Stimulated activated CD4-positive, alpha-beta T cell treated with anti-CD3 and anti-CD28 coated beads, TNF-alpha, amount 100 ng/mL, for 24 hours (primary cell): ENCODE data around the gene PLEKHA3.

Experiments used
- DNase-seq, 3 experiments: peaks; one replicate each; pipeline ENCODE4 v3.0.0-alpha.2; 2020; ENCODE audit warnings: low read depth in 3 of 3

Gene PLEKHA3

DNA sequence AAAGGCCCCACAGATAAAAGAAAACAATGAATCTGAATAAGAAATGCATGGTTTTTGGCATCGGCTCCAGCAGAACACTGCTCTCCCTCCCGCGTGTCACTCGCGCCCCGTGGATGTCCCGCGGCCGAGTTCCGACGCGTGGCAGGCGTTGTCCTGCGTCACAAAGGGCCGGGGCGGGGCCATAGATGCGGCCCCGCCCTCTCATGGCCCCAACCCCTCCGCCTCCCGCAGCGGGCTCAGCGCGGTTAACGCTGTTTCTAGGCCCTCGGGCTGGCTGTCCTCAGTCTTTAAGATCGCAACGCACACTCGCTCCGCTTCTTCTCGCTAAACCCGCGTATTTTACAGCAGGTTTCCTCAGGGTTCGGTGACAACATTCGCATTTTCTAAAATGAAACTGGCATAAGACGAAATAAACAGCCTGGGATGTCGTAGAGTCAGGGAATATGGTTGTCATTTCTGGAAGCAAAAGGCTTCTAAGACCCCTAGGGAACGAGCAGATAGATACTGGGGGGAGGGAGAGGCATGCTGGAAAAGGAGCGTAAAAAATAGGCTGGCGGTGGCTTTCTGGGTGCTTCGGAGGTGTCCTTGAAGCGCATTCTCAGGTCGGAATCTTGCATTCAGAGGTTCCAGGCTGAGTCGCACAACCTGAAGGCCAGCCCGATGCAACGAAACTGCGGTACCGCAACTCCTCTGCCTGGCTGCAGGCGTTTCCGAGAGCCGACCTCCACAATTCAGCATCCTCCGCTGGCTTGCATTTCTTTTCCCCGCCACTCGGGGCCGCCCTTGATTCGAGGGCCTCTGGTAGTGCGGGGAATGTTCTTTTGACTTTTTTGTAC is 1.6 kb upstream of the PLEKHA3 start, which contains the start of gene FKBP7:
FKBP7 (minus strand) TSS at position 162 of the 836 bp plus-strand sequence; CDS start at position 61, 101 bp downstream.
- peak; percentile 60 to 75 (median 62) for DNase-seq

- DNase-seq = no peak
Measured at GRCh38 chr2:178479275-178479616, 1.0 kb upstream of the PLEKHA3 start.

GRCh38 chr2:178479758-178480226 is 465 bp upstream of the PLEKHA3 start:
- DNase-seq = no peak

DNA sequence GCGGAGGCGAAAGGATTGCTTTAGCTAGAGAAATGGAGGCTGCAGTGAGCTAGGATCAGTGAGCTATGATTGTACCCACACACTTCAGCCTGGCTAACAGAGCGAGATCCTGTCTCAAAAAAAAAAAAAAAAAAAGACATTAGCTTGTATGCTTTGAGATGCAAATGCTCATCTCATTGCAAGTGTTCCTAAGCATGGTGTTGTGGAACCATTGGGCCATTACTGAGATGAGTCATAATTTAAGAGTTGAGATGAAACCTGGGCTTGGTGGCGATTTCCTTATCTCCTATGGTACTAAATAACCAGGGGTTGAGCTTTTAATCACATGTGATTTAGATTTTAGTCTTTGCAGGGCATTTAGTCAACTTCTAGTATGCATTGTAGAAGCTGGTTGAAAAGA is 2.2 kb downstream of the PLEKHA3 start:
- DNase-seq = no peak

DNA sequence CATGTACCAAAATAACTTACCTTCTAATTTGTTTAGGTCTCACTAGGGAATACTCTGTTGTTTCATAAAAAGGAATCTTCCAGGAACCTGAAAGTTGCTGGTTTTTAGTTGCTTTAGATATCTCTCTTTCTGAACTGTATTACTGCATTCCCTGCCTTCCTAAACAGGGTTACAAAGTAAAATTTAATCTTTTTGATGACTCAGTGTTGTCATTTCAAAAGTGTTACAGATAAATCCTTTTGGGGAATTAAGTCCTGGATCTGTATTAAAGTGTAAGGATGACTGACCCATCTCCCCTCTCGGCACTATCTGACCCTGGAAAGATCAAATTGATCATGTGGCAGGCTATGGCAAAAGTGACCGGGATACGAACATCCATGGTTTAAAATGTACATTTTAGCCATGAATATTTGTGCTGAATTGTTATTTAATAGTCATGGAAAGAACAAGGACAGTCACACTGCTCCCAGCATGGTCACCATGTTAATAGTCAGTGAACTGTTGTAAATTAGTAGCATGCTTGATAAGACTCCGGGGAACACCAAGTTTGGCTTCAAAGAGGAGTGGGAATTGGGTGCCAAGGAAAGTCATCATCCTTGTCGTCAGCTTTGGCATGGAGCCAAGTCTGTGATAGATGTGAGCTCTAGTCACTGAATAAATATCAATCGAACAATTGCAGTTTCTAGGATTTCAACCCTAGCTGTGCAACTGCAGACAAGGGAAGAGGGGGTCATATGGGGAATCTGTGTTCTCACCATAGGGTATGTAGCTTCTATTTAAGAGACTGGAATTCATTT is 4.2 kb downstream of the PLEKHA3 start:
- no peak for DNase-seq

DNA sequence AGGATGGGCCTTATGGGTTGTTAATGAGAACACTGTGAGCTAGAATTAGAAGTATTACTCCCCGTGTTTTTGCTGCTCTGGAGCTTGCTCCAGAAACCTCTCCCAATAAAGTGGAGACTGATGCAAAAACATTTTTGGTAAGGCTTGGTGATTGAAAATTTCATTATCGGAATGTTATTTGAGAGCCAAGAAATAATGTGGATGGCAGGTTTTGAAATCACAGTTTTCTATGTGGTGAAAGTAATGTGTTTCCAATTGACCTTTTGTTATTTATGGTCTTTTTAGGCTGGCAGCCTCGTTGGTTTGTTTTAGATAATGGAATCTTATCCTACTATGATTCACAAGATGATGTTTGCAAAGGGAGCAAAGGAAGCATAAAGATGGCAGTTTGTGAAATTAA is 5.1 kb downstream of the PLEKHA3 start:
- DNase-seq = no peak

DNA sequence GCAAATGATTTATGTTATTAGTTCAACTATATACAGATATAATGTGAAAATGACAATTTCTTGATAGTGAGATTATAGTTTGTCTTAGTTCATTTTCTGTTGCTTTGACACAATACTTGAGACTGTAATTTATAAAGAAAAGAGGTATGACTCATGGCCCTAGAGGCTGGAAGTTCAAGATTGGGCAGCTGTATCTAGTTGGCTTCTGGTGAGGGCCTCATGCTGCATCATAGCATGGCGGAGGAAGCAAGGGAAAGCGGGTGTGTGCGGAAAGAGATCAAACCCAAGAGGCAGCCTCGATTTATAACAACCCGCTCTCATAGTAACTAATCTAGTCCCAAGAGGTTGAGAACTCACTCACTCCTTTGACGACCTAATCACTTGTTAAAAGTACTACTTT is 11.4 kb downstream of the PLEKHA3 start:
- DNase-seq = no peak

DNA sequence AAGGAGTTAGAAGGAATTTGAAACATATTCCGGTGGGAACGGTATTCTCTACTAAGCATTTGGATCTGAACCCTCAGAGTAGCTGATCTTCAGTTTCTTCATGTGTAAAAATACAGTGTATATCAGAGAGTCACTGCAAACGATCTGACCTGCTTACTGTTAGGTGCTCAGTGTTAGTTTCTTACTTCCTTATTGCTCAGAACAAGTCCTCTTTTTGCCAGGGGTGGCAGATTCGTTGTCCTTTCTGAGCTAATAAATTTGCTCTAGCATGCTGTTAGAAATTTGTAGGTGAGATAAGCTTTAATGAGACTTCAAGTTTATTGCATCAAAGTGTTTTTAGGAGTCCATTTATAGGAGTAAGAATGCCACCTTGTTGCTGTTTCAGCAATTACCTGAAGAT is 15.8 kb downstream of the PLEKHA3 start:
- DNase-seq = no peak

GRCh38 chr2:178498137-178498536 is 17.9 kb downstream of the PLEKHA3 start:
- DNase-seq = no peak

DNA sequence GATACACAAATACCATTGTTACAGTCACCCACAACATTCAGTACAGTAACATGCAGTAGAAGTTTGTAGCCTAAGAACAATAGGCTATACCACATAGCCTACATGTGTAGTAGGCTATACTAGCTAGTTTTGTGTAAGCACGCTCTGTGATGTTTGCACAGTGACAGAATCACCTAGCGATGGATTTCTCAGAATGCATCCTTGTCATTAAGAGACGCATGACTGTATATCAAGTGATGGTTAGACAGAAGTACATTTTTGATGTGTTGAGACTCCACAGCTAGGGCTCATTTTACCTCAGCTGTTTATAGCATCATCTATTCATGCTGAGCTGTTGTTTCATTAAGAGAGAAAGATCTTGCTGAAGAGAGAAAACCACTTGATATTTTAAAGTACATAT is 19.4 kb downstream of the PLEKHA3 start:
- no peak for DNase-seq

GRCh38 chr2:178502751-178503150 is 22.5 kb downstream of the PLEKHA3 start:
- DNase-seq = no peak

GRCh38 chr2:178506101-178506500 is 25.8 kb downstream of the PLEKHA3 start:
- DNase-seq = no peak

GRCh38 chr2:178506524-178506923 is 26.3 kb downstream of the PLEKHA3 start:
- no peak for DNase-seq

DNA sequence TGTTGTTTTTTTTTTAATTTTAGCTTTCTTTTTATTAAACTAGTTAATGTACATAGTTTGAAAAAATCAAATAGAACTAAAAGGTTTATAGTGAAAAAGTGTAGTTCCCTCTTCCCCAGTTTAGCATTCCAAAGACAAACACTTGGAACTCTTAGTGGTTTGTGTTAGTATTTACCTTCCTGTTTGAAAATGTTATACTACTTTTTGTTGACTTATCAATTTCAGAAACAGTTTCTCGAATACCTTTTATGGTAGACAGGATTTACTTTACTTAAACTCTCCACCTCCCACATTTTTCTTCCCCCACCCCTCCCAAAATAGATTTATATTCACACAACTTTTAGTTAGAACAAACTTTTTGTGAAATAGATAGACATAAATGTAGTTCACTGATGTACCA is 26.7 kb downstream of the PLEKHA3 start:
- no peak for DNase-seq

DNA sequence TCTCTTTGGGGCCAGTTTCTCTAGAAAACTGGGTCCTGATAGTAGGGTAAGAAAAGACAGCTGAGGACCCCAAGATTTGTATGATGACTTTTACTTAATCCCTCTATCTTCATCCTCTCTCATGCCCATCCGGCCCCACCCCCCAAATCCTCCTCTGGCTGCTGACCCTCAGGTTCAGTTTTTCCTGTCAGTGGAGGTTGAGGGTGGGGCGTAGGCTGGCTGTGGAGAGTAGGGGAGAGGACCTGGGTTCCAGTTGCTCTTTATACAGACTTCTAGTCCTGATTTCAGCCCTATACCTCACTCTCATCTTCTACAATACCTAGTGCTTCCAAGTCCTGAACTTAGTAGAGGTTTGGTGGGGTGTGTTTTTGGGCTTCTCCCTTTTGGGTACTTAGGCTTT is 28.4 kb downstream of the PLEKHA3 start:
- no peak for DNase-seq

GRCh38 chr2:178510384-178510783 is 30.1 kb downstream of the PLEKHA3 start:
- no peak for DNase-seq

GRCh38 chr2:178512484-178512883 is 32.2 kb downstream of the PLEKHA3 start:
- DNase-seq = no peak

- DNase-seq = no peak
Measured at GRCh38 chr2:178513876-178514275, 33.6 kb downstream of the PLEKHA3 start.

- DNase-seq = peak in 2 of 3 experiments; percentile 19 to 36
Measured at GRCh38 chr2:178514664-178515063, 34.4 kb downstream of the PLEKHA3 start.

DNA sequence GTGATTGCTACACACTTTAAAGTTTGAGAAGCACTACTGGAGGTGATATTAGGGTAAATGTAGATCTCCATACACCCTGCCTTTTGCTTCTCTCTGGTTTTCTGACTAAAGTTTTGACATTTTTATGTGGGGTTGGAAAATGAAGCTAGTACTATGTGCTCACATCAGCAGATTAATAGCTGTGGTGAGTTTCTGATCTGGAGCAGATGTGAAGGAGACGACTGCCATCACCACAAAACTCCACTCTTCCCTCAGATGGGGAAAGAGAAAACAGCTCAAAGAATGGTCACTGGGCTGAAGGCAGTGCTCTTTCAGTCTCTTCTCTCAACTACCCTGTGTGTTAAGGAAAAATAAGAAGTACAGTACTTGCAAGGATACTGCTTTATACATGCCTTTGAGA is 37.2 kb downstream of the PLEKHA3 start:
- no peak for DNase-seq

DNA sequence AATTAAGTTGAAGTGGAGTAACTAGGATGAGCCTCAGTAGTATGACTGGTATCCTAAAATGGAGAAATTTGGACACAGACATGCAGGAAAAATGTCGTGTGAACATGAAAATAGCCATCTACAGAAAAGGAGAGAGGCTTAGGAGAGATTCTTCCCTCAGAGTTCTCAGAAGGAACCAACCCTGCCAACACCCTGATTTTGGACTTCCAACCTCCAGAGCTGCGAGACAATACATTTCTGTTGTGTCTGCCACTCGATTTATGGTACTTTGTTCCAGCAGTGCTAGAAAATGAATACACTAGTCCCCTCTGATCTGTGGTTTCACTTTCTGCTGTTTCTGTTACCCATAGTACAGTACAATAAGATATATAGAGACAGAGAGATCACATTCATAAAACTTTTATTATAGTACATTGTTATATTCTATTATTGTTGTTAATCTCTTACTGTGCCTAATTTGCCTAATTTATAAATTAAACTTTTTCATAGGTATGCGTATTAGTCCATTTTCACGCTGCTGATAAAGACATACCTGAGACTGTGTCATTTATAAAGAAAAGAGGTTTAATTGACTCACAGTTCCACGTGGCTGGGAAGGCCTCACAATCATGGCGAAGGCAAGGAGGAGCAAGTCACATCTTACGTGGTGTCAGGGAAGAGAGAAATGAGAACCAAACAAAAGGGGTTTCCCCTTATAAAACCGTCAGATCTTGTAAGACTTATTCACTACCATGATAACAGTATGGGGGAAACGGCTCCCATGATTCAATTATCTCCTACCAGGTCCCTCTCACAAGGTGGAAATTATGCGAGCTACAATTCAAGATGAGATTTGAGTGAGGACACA is 41.3 kb downstream of the PLEKHA3 start:
- peak in 1 of 3 experiments; percentile 33 for DNase-seq
